D721Med (cell line): ENCODE data around the gene THPO.
A peak's percentile ranks its signal among the peaks of the same experiment; 100 is the strongest.

Source experiments
- DNase-seq: peaks from one replicate; pipeline ENCODE4 v3.0.0; 2011; ENCODE audit warnings: low spot score; ENCODE audit not compliant: insufficient read length
- FAIRE-seq: peaks from 2 replicates; lab custom pipeline; 2011; peaks lifted over from hg19 to GRCh38; lab: Jason Lieb, UNC
- TF ChIP-seq, protein P1 (sequence below): IDR thresholded peaks from 2 replicates; pipeline ENCODE4 v1.5.1; 2012; ENCODE audit warnings: mild to moderate bottlenecking, control low read depth; ENCODE audit not compliant: insufficient read depth; ENCODE audit errors: missing control alignments

The THPO gene

GRCh38 chr3:184335661-184336546, 42.1 kb downstream of the THPO start:
- DNase-seq (peak; percentile 70), FAIRE-seq (no peak)

GRCh38 chr3:184335291-184335660, 42.7 kb downstream of the THPO start:
- no peak for FAIRE-seq
- no peak for DNase-seq
- TF ChIP-seq, protein P1, sequence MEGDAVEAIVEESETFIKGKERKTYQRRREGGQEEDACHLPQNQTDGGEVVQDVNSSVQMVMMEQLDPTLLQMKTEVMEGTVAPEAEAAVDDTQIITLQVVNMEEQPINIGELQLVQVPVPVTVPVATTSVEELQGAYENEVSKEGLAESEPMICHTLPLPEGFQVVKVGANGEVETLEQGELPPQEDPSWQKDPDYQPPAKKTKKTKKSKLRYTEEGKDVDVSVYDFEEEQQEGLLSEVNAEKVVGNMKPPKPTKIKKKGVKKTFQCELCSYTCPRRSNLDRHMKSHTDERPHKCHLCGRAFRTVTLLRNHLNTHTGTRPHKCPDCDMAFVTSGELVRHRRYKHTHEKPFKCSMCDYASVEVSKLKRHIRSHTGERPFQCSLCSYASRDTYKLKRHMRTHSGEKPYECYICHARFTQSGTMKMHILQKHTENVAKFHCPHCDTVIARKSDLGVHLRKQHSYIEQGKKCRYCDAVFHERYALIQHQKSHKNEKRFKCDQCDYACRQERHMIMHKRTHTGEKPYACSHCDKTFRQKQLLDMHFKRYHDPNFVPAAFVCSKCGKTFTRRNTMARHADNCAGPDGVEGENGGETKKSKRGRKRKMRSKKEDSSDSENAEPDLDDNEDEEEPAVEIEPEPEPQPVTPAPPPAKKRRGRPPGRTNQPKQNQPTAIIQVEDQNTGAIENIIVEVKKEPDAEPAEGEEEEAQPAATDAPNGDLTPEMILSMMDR = no peak

More at GRCh38 chr3:184335661-184336546, 42.1 kb downstream of the THPO start:
- TF ChIP-seq, protein P1 = no peak

GRCh38 chr3:184334470-184335158, 43.4 kb downstream of the THPO start:
- no peak for DNase-seq
- TF ChIP-seq, protein P1 = no peak
- no peak for FAIRE-seq

DNA sequence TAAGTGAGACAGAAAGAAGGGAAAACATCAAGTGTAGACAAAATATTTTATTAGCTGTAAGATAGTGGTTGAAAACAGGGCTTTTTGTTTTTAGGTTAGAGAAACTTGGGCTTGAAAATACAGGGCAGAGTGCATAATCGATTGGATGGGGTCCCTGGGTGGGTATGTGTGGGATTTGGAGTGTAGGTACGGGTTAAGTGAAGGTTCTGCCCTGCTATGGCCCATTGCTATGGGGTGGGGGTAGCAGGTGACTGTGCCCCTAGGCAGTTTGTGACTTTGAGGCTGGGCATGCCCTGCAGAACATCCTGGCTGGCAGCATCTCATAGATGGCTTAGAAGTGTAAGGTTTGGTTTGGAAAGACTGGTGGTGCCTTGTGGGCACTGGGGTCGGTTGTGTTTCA, 44.3 kb downstream of the THPO start:
- FAIRE-seq (no peak), DNase-seq (no peak)
- TF ChIP-seq, protein P1 = no peak

DNA sequence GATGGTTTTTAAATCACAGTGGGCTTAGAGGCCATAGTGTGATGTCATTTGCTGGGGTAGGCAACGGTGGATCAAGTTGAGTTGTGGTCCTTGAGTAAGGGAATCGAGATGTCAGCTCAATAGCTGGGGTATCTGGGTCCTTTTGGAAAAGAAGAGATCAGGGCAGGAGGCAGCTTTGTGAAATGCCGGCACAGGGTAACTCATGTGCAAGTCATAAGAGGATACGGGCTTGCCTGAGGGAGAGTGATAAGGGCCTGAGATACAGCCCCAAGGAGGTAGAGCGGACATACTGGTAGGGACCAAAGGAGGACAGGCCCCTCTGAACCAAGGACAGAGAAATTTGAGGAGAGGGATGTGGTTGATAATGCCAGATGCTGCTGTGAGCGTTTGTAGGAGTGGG, 44.8 kb downstream of the THPO start:
- TF ChIP-seq, protein P1 = no peak
- no peak for FAIRE-seq
- DNase-seq = no peak

DNA sequence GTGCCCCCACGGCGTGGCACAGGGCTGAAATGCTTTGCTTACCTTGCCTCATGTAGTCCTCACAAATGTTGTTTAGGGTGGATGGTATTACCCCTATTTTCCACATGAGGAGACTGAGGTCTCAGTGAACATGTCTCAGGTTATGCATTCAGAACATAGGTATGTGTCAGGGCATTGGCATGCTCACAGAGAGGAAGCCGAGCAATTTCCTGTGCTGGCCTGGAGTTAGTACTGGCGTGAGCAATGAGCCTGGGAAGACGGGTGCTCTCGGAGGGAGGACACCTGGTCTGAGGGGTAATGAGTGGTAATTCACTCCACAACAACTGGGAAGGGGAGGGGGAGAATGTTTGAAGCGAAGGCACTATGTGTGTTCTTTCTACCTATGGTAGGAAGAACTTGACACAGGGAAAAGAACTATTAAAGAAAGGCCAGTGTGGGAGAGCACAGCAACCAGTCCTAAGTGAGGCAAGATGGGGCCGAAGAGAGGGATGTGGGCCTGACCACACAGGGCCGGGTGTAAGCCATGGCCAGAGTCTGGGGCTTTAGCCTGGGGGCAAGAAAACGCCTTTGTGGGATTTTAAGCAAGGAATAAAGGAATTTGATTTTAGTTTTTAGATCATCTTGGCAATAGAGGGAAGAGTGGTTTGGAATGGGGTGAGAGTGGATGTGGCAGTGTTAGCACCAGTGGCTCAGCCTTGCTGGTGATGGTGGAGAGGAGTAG, 45.5 kb downstream of the THPO start:
- no peak for FAIRE-seq
- DNase-seq = no peak

More for the DNA sequence above, 45.5 kb downstream of the THPO start:
- TF ChIP-seq, protein P1 = no peak
